NCI-H1092 treated with DMSO at 0.1 percent for 48 hours (cell line): ENCODE data around the gene FHAD1.

ENCODE experiments used
- DNase-seq: peaks from one replicate; lab custom pipeline; 2025; lab: John Stamatoyannopoulos, UW

The FHAD1 gene

GRCh38 chr1:15246960-15247614 is at the start of gene FHAD1:
Gene FHAD1 (plus strand): TSS chr1:15247223. CDS start chr1:15251785, 4,562 bp downstream.
- peak; percentile 71 for DNase-seq

- no peak for DNase-seq
Measured at GRCh38 chr1:15197591-15198447, 49.2 kb upstream of the FHAD1 start.

DNA sequence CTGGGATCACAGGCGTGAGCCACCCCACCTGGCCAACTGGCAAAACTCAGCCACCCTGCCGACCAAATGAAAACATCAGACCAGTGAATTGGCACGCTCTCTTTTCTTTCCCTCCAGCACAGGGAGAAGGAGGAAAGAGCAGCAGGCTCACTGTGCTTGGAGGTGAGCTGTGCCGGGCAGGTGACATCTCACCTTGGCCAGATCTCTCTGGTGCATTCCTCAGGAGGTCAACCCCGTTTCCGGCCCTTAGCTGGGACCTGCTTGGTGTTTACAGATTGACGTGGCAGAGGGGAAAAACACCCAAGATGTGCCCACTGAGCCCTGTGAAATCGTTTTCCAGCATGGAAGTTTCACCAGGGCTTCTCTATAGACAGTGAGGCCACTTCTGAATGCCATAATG is 48.3 kb upstream of the FHAD1 start:
- DNase-seq: no peak

GRCh38 chr1:15201221-15201620 is 45.8 kb upstream of the FHAD1 start:
- DNase-seq: no peak

DNA sequence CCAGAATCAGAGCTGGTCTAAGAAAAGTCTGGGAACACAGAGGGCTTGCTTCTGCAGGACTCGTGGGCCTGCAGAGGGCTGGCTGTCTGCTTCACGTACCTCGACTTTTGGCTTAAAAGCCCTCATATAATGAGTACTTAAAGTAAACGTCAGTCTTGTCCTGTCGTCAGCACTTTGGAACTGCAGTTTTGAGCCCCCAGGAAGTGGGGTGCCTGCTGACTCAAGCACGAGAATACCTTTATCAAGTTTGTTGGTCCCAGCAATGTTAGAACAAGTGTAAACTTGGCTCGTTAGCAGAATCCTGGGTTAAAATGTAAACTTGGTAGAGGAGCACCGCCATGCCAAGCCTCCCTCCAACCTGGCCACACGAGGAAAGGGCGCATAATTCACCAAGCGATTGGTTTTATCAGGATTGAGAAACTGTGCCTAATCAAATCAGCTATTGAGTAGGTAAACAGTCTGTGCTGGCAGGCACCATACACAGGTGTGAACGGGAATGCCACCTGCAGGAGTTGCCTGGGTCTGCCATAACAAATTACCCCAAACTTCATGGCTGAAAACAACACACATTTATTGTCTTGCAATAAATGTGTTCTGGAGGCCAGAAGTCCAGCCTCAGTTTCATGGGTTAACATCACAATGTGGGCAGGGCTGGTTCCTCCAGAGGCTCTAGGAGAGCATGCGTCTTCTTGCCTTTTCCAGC is 45.0 kb upstream of the FHAD1 start:
- no peak for DNase-seq

DNA sequence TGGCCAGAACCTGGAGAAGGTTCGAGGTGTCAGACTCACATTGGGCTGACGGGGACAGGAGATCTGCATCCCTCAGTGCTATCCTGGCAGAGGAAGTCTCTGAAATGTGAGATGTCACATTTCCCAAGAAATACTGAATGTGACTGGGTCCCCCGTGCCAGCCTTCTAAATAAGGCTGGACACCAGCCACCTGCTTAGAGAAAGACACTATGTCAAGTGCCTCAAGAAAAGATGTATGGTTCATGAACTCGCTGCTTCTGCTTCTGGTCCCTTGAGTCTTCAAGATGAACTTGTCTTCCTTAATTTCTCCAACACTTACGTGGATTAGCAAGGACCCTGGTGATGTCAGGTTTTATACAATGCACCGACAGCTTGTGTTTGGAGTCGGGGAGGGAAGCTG is 42.1 kb upstream of the FHAD1 start:
- DNase-seq: no peak

GRCh38 chr1:15205586-15206346 is 41.3 kb upstream of the FHAD1 start:
- no peak for DNase-seq

- no peak for DNase-seq
Measured at GRCh38 chr1:15206418-15207030, 40.5 kb upstream of the FHAD1 start.

DNA sequence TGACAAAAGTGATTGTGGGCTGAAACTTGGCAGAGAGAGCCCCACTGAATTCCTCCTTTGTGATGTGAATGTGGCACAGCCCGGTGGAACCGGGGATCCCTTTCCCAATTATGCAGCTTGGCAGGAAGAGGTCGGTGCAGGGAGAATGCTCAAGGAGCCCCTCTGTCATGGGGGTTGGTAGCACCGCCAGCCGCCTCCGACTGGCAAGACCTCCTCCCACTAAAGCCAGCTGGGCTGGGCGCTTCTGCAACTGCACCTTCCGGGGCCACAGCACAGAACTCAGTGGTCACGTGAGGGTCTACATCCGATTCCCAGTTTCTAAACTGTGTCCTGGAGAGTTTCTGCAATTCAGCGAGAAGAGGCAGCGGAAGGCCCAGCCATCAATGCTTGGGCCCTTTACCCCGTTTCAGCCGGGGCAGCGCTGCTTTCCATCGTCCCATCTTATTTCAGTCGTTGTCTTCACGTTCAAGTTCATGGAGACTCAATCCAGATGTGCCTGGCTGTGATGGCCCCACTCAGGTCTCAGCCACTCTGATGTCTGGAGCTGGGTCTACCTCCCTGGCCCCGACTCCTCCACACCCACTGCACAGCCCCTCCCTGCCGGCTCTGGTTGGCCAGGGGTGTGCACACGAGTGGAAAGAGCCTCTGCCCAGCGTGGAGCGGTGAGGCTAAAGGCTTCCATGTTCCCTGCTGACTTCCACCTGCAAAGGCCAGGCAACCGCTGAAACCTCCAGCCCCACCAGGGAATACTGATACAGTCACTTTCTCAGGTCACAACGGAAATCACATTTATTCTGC is 39.8 kb upstream of the FHAD1 start:
- DNase-seq: no peak

- no peak for DNase-seq
Measured at GRCh38 chr1:15207829-15208429, 39.1 kb upstream of the FHAD1 start.

DNA sequence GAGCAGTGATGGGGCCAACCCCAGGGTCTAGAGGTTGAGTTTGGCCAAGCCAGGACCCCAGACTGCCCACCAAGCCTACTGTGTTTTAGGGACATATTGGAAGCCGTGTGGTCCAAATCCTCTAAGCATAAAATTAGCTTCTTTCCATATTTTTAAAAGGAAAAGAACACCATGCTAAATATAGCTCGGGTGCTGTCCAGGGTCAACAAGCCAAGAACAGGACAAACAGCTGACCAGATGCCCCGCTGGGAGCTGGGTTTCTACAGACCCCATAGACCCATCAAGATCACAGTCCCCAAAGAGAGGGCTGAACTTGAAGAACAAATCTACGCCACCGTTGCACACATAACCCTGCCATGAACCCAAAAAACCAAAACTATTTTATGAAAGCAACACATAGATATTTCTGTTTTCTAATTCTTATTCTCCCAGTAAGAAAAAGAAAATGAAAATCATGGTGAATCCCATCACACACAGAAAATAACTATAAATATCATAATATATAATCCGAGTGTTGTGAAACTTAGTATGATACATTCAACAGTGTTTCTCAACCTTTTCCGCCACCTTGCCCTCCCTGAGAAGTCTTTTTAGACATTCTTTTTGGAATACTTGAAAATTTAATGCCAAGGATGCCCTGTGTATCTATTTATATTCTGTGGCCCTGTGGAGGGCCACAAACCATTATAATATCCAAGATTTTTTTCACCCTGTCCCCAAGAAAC is 36.2 kb upstream of the FHAD1 start:
- DNase-seq: no peak

GRCh38 chr1:15211424-15211823 is 35.6 kb upstream of the FHAD1 start:
- DNase-seq: no peak

DNA sequence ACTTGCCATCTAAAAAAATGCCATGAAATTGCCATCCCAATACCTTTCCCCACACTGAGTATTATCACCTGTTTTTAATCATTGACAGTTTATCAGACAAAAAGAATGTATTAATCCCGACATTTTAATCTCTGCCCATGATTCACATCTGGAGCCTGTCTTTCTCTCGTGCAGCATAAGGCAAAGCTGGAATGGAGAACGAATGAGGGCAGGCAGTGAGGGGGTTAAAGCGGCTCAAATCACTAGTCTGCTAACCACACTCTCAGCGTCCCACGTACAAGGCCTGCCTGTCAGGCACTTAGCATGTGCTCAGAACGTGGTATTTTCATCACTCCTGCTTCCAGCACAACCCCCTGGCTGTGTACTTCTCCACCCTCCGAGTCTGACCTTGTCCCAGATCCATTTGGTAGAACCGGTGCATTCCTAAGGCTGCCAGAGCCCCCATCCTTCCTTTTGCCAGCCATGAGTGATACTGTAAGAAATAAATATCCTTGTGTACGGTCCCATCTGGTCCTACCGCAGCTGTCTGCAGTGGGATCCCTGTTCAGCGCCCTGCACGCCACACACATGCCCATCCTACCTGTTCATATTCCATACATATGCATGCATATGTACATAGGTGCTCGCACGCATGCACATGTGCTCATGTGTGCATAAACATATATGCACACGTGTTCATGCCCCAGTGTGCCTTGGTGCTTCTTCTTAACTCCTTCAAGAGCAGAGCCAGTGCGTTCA is 34.6 kb upstream of the FHAD1 start:
- DNase-seq: no peak

DNA sequence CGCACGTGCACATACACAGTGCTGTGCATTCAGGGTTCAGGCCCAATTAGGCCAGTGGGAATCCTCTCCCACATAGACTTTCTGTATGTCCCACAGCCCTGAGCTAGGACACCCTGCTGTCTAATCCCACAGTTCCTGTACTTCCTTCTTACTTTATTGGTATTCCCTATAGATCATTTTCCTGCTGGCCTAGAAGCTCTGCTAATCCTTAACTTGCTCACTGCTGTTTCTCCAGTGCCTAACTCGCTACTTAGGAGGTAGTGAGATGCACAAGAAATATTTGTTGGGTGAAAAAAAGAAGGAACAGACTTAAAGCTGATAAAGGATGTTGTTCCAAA is 34.1 kb upstream of the FHAD1 start:
- no peak for DNase-seq

DNA sequence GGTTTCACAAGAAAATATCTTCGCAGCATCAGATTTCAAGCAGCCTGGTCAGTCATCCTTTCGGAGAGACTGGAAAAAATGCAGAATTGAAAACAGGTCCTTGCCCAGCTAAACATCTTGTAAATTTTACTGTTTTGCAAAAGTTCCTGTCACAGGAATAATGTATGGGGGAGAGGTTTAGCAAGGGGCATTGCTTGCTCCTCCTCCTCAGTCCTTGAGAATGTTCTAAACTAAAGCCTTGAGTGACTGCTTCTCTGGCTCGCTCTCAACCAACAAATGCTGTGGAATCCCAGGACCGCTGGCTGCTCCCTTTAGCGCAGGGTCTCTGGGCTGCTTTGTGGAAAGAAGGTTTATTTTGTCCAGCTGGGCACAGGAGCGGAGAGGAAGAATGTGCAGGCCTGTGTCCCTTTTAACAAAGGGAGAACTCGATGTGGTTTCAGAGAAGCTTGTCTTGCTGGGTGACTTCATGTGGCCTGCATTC is 33.6 kb upstream of the FHAD1 start:
- DNase-seq: no peak

- no peak for DNase-seq
Measured at GRCh38 chr1:15214527-15214926, 32.5 kb upstream of the FHAD1 start.

GRCh38 chr1:15215116-15215515 is 31.9 kb upstream of the FHAD1 start:
- no peak for DNase-seq

DNA sequence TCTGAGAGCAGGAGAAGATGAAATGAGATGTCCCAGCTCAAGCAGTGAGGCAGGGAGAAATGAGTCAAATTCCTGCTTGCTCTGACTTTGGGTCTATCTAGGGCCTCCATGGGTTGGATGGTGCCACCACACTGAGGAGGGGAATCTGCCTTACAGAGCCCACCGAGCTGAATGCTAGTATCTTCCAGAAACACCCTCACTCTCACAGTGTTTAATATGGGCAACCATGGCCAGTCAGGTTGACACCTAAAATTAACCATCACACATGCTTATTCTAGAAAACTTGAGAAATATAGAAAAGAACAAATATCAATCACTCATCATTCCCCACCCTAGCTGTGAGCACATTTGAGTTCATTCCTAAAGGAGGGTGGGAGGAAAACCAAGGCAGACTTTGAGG is 29.4 kb upstream of the FHAD1 start:
- no peak for DNase-seq
